ENCODE measurements around the gene CCNG1.
"Not testable (repeated sequence)": the region's sequence is repeated elsewhere in the genome, so short reads cannot be mapped to it uniquely, and the experiment has no call there.

CCNG1 gene

DNA sequence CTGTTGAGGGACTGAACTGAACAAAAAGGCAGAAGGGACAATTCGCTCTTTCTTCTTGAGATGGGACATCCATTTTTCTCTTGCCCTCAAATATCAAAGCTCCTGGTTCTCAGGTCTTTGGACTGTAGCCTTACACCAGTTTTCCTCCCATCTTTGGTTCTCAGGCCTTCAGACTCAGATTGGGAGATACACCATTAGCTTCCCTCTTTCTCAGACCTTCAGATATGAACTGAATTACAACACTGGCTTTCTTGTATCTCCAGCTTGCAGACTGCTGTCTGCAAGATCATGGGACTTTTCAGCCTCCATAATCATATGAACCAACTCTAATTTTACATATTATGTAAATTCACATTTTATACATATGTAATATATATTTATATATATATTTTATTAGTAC is 12.6 kb upstream of the CCNG1 start:
- Histone ChIP-seq H3K9me3 (ENCODE audit: insufficient read depth, low read depth, low read length) (no peaks in the 10 kb centered on the region), H3F3A (ENCODE audit: low read depth) (no peaks in the 10 kb centered on the region), H3K36me3 (ENCODE audit: insufficient read depth, low read length) (no peaks in the 10 kb centered on the region), H3K4me2 (ENCODE audit: low read depth, low read length, poor library complexity, severe bottlenecking) (no peak overlapping the region), H3K4me3 (ENCODE audit: low read length, poor library complexity, severe bottlenecking) (no peak overlapping the region), H3K79me2 (ENCODE audit: insufficient read depth, low read length) (no peaks in the 10 kb centered on the region), H3K4me1 (ENCODE audit: insufficient read depth, low read length, poor library complexity, severe bottlenecking) (no peaks in the 10 kb centered on the region), H4K20me1 (ENCODE audit: insufficient read depth, low read length, poor library complexity, severe bottlenecking) (no peaks in the 10 kb centered on the region), H3K27me3 (ENCODE audit: insufficient read depth, low read length, poor library complexity, severe bottlenecking) (no peaks in the 10 kb centered on the region), H3K9ac (ENCODE audit: low read depth, low read length, poor library complexity, severe bottlenecking) (no peak overlapping the region), H3K9me2 (replicated peaks; ENCODE audit: low read depth, low read length) (no peaks in the 10 kb centered on the region), H2AFZ (ENCODE audit: low read length) (no peak overlapping the region)
- TF ChIP-seq, protein P1, sequence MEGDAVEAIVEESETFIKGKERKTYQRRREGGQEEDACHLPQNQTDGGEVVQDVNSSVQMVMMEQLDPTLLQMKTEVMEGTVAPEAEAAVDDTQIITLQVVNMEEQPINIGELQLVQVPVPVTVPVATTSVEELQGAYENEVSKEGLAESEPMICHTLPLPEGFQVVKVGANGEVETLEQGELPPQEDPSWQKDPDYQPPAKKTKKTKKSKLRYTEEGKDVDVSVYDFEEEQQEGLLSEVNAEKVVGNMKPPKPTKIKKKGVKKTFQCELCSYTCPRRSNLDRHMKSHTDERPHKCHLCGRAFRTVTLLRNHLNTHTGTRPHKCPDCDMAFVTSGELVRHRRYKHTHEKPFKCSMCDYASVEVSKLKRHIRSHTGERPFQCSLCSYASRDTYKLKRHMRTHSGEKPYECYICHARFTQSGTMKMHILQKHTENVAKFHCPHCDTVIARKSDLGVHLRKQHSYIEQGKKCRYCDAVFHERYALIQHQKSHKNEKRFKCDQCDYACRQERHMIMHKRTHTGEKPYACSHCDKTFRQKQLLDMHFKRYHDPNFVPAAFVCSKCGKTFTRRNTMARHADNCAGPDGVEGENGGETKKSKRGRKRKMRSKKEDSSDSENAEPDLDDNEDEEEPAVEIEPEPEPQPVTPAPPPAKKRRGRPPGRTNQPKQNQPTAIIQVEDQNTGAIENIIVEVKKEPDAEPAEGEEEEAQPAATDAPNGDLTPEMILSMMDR (conservative IDR thresholded peaks at IDR 0.05; ENCODE audit: low read length) = no peak
- TF ChIP-seq EZH2phosphoT487 (IDR thresholded peaks at IDR 0.05; ENCODE audit: borderline replicate concordance) = no peak

DNA sequence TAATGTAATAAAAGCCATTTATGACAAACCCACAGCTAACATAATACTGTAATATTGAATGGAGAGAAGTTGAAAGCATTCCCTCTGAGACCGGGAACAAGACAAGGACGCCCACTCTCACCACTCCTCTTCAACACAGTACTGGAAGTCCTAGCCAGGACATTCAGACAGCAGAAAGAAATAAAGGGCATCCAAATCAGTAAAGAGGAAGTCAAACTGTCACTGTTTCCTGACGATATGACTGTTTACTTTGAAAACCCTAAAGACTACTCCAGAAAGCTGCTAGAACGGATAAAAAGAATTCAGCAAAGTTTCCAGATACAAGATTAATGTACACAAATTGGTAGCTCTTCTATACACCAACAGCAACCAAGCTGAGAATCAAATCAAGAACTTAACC is 11.3 kb upstream of the CCNG1 start:
- H3K4me3 ChIP-seq (ENCODE audit: low read length, poor library complexity, severe bottlenecking); H3K27me3 ChIP-seq (ENCODE audit: insufficient read depth, low read length, poor library complexity, severe bottlenecking); H3K36me3 ChIP-seq (ENCODE audit: insufficient read depth, low read length); H3K9me3 ChIP-seq (ENCODE audit: insufficient read depth, low read depth, low read length); H3K9ac ChIP-seq (ENCODE audit: low read depth, low read length, poor library complexity, severe bottlenecking); H3K79me2 ChIP-seq (ENCODE audit: insufficient read depth, low read length); H3K4me1 ChIP-seq (ENCODE audit: insufficient read depth, low read length, poor library complexity, severe bottlenecking); H4K20me1 ChIP-seq (ENCODE audit: insufficient read depth, low read length, poor library complexity, severe bottlenecking); H3F3A ChIP-seq (ENCODE audit: low read depth); H3K4me2 ChIP-seq (ENCODE audit: low read depth, low read length, poor library complexity, severe bottlenecking); H3K9me2 ChIP-seq (replicated peaks; ENCODE audit: low read depth, low read length); H2AFZ ChIP-seq (ENCODE audit: low read length): not testable (repeated sequence)

DNA sequence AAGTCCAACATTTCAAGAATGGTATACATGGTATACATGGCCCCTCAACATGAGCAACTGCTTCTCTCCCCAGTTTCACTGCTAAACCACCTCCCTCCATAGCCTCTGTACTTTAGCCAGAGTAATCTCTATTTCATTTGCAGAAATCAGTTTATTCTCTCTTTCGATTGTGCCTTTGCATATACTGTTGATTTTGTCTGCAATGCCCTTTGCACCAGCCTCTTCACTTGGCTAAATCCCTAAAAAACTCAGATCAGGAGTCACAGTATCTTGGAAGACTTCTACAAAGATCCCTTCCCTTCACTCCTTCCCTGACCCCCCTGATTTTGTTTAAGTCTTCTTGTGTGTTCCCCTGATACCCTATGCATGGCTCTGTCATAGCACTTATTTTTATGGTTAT is 4.9 kb upstream of the CCNG1 start:
- H3K9me2 ChIP-seq (replicated peaks; ENCODE audit: low read depth, low read length) = no peaks in the 10 kb centered on the region
- H3K9ac ChIP-seq (ENCODE audit: low read depth, low read length, poor library complexity, severe bottlenecking) = no peak overlapping the region
- H3K36me3 ChIP-seq (ENCODE audit: insufficient read depth, low read length) = no peaks in the 10 kb centered on the region
- H3K79me2 ChIP-seq (ENCODE audit: insufficient read depth, low read length) = peaks cover 2% of the 10 kb centered on the region
- no peak overlapping the region for H2AFZ ChIP-seq (ENCODE audit: low read length)
- H4K20me1 ChIP-seq (ENCODE audit: insufficient read depth, low read length, poor library complexity, severe bottlenecking) = no peaks in the 10 kb centered on the region
- no peak overlapping the region for H3K4me2 ChIP-seq (ENCODE audit: low read depth, low read length, poor library complexity, severe bottlenecking)
- no peak overlapping the region for H3K4me3 ChIP-seq (ENCODE audit: low read length, poor library complexity, severe bottlenecking)
- TF ChIP-seq EZH2phosphoT487 (IDR thresholded peaks at IDR 0.05; ENCODE audit: borderline replicate concordance) = no peak
- TF ChIP-seq, protein P1 (conservative IDR thresholded peaks at IDR 0.05; ENCODE audit: low read length) = no peak
- no peaks in the 10 kb centered on the region for H3F3A ChIP-seq (ENCODE audit: low read depth)
- H3K9me3 ChIP-seq (ENCODE audit: insufficient read depth, low read depth, low read length) = no peaks in the 10 kb centered on the region
- H3K4me1 ChIP-seq (ENCODE audit: insufficient read depth, low read length, poor library complexity, severe bottlenecking) = peaks cover 10% of the 10 kb centered on the region
- no peaks in the 10 kb centered on the region for H3K27me3 ChIP-seq (ENCODE audit: insufficient read depth, low read length, poor library complexity, severe bottlenecking)

DNA sequence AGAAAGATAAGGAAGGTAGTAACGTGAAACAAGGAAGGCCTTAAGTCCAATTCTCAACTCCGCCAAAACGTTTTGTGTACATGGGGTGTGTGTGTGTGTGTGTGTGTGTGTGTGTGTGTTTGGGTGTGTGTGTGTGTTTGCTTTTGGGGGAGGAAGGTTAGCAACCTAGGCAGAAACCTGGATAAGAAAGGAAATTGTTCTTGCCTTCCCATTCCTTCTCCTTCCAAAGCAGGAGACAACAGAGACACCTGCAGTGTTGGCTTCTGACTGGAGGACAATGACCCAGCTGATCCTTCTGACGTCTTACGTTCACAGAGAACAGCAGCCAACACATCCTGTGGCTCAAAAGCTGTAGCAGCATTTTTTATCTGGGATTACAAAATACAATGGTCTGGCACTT is 4.1 kb upstream of the CCNG1 start:
- peaks cover 9% of the 10 kb centered on the region for H3K79me2 ChIP-seq (ENCODE audit: insufficient read depth, low read length)
- peaks cover 10% of the 10 kb centered on the region for H3K4me1 ChIP-seq (ENCODE audit: insufficient read depth, low read length, poor library complexity, severe bottlenecking)
- H3F3A ChIP-seq (ENCODE audit: low read depth) = no peaks in the 10 kb centered on the region
- no peak overlapping the region for H2AFZ ChIP-seq (ENCODE audit: low read length)
- H4K20me1 ChIP-seq (ENCODE audit: insufficient read depth, low read length, poor library complexity, severe bottlenecking) = no peaks in the 10 kb centered on the region
- TF ChIP-seq, protein P1 (conservative IDR thresholded peaks at IDR 0.05; ENCODE audit: low read length) = no peak
- TF ChIP-seq EZH2phosphoT487 (IDR thresholded peaks at IDR 0.05; ENCODE audit: borderline replicate concordance) = no peak
- H3K9me2 ChIP-seq (replicated peaks; ENCODE audit: low read depth, low read length) = no peaks in the 10 kb centered on the region
- H3K4me3 ChIP-seq (ENCODE audit: low read length, poor library complexity, severe bottlenecking) = no peak overlapping the region
- no peaks in the 10 kb centered on the region for H3K36me3 ChIP-seq (ENCODE audit: insufficient read depth, low read length)
- no peak overlapping the region for H3K4me2 ChIP-seq (ENCODE audit: low read depth, low read length, poor library complexity, severe bottlenecking)
- H3K27me3 ChIP-seq (ENCODE audit: insufficient read depth, low read length, poor library complexity, severe bottlenecking) = no peaks in the 10 kb centered on the region
- H3K9me3 ChIP-seq (ENCODE audit: insufficient read depth, low read depth, low read length) = no peaks in the 10 kb centered on the region
- H3K9ac ChIP-seq (ENCODE audit: low read depth, low read length, poor library complexity, severe bottlenecking) = no peak overlapping the region

Measured in Loucy (cell line).